Panc1 (cell line): ENCODE data around the gene OR10A6.

Experiments
- CTCF ChIP-seq: fragments of 450-650 bp; IDR thresholded peaks from 2 replicates; pipeline ENCODE4 v1.5.1; 2017; ENCODE audit warnings: mild to moderate bottlenecking
- POLR2AphosphoS5 ChIP-seq: IDR thresholded peaks from 2 replicates; pipeline ENCODE4 v1.6.1; 2012; ENCODE audit warnings: mild to moderate bottlenecking, low read depth, low read length, moderate library complexity
- SIN3A ChIP-seq: IDR thresholded peaks from 2 replicates; pipeline ENCODE4 v1.6.1; 2012; ENCODE audit warnings: low read depth, mild to moderate bottlenecking, low read length, moderate library complexity, borderline replicate concordance; ENCODE audit not compliant: insufficient read depth
- TCF7L2 ChIP-seq: IDR thresholded peaks from 2 replicates; pipeline ENCODE4 v1.6.1; 2011; ENCODE audit warnings: mild to moderate bottlenecking, low read depth, low read length, inconsistent platforms
- TF ChIP-seq, protein P1 (sequence below), 2 experiments: IDR thresholded peaks; 2 replicates each; pipeline ENCODE4 v1.6.1; 2011 to 2012; ENCODE audit warnings: low read depth in 2 of 2, control low read depth in 1 of 2, low read length in 1 of 2, mild to moderate bottlenecking in 1 of 2, moderate library complexity in 1 of 2; ENCODE audit not compliant: insufficient read depth in 1 of 2

DNA sequence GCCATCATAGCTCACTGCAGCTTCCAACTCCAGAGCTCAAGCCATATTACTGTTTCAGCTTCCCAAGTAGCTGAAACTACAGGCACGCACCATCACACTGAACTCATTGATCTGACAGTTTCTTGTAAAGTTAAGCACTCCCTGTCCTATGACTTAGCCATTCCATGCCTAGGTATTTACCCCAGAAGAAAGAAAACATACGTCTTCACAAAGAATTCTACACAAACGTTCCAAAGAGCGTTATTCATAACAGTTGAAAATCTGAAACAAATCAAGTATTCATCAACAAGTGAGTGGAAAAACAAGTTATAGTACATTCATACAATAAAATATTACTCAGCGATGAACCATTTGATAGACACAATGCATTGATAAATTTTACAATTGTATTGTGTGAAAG, 41.9 kb upstream of the OR10A6 start:
- TF ChIP-seq CTCF (no peak), POLR2AphosphoS5 (no peak), TCF7L2 (no peak), SIN3A (no peak)
- TF ChIP-seq, protein P1, sequence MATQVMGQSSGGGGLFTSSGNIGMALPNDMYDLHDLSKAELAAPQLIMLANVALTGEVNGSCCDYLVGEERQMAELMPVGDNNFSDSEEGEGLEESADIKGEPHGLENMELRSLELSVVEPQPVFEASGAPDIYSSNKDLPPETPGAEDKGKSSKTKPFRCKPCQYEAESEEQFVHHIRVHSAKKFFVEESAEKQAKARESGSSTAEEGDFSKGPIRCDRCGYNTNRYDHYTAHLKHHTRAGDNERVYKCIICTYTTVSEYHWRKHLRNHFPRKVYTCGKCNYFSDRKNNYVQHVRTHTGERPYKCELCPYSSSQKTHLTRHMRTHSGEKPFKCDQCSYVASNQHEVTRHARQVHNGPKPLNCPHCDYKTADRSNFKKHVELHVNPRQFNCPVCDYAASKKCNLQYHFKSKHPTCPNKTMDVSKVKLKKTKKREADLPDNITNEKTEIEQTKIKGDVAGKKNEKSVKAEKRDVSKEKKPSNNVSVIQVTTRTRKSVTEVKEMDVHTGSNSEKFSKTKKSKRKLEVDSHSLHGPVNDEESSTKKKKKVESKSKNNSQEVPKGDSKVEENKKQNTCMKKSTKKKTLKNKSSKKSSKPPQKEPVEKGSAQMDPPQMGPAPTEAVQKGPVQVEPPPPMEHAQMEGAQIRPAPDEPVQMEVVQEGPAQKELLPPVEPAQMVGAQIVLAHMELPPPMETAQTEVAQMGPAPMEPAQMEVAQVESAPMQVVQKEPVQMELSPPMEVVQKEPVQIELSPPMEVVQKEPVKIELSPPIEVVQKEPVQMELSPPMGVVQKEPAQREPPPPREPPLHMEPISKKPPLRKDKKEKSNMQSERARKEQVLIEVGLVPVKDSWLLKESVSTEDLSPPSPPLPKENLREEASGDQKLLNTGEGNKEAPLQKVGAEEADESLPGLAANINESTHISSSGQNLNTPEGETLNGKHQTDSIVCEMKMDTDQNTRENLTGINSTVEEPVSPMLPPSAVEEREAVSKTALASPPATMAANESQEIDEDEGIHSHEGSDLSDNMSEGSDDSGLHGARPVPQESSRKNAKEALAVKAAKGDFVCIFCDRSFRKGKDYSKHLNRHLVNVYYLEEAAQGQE (IDR thresholded peaks at IDR 0.05; ENCODE audit: insufficient read depth in 1 of 2, low read depth in 2 of 2, low read length in 1 of 2): no peak
